ENCODE data around the gene COL26A1.

COL26A1 gene

DNA sequence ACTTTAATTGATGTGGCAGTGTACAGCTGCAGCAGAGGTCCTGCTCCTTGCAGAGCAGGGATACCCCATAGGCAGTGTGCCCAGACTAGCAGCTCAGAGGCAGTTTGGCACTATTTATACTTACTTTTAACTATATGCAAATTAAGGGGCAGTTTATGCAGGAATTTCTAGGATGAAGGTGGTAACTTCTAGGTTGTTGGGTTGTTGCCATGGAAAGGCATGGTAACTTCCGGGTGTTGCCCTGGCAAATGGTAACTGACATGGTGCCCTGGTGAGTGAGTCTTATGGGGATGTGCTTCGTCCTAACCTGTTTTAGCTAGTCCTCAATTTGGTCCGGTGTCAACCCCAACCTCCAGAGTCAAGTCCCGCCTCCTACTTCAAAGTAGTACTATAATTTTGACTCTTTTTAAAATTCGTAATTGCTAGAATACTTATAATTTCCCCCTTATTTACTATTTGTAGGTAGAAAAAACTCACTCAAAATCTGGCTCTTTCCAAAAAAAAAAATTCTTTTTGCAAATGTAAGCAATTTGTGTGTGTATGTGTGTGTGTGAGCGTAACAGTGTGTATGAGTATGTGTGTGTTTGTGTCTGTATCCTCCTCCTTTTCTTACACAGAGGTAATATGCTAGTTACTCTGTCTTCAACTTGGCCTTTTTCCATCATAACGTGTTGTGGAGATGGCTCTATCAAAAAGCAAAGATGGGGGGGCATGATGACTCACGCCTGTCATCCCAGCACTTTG lies 5.9 kb downstream of the COL26A1 start:
- Histone ChIP-seq H3K4ac (ENCODE audit: low read length) (no peak overlapping the region), H3K79me1 (ENCODE audit: low read depth, low read length) (peaks cover 14% of the 10 kb centered on the region), H2AK5ac (ENCODE audit: low read depth, low read length) (no peak overlapping the region), H3K9ac (ENCODE audit: low read depth, low read length, poor library complexity) (no peak overlapping the region), H3K9me3 (replicated peaks in 1 of 2; ENCODE audit: control insufficient read depth in 2 of 2, insufficient read depth in 1 of 2, low read depth in 1 of 2, low read length in 2 of 2) (peaks cover 4 to 16% of the 10 kb centered on the region in 2 donors), H3K4me1 (ENCODE audit: control insufficient read depth in 2 of 2, insufficient read depth in 1 of 2, low read depth in 1 of 2, low read length in 2 of 2) (no peaks in the 10 kb centered on the region), H3K4me3 (ENCODE audit: low read length in 2 of 2) (no peak overlapping the region), H3K23ac (ENCODE audit: low read depth, low read length, poor library complexity) (no peak overlapping the region), H3K14ac (ENCODE audit: low read length) (no peak overlapping the region), H3K27me3 (ENCODE audit: control insufficient read depth in 3 of 3, insufficient read depth in 3 of 3, low read depth in 1 of 3, low read length in 3 of 3) (no peaks in the 10 kb centered on the region), H2BK5ac (ENCODE audit: low read length) (no peak overlapping the region), H3K27ac (replicated peaks; ENCODE audit: low read length) (no peak overlapping the region), H4K8ac (ENCODE audit: low read depth, low read length) (no peak overlapping the region), H2AFZ (ENCODE audit: low read length) (no peak overlapping the region), H3K36me3 (replicated peaks in 1 of 2; ENCODE audit: control insufficient read depth in 2 of 2, insufficient read depth in 2 of 2, low read length in 2 of 2) (peaks cover 4 to 11% of the 10 kb centered on the region in 2 donors), H2BK120ac (ENCODE audit: low read depth, low read length) (no peak overlapping the region), H3K18ac (ENCODE audit: low read length) (no peak overlapping the region), H4K91ac (ENCODE audit: low read depth, low read length, poor library complexity) (no peak overlapping the region), H2BK12ac (ENCODE audit: low read length) (no peak overlapping the region), H3K4me2 (ENCODE audit: insufficient read depth, low read length, poor library complexity, severe bottlenecking) (no peak overlapping the region), H2BK15ac (ENCODE audit: low read length) (no peak overlapping the region)
- no peak for DNase-seq (ENCODE audit: low spot score)
- WGBS, 2 donors (ENCODE audit: extremely low coverage in 2 of 2, insufficient read length in 2 of 2, insufficient replicate concordance in 1 of 2): no CpG with 5 or more reads among the region's 8 CpGs

DNA sequence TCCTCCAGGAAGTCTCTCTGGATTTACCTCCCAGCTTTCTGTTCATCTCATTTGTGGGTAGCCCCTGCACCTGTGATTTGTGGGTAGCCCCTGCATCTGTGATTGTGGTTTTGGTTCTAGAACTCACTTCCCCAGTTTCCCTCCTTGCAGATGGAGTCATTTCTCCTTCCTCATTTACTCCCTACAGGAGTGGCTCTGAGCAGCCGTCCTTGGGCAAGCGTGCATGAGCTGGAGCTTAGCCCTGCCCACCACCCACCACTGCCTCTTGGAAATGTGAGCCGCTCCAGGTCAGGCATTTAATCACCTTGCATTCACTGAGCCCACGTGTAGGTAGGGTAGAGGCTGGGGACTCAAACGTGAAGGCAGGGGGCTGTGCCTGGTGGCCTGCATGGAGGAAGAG lies 8.2 kb downstream of the COL26A1 start:
- peaks cover 10% of the 10 kb centered on the region for H3K79me1 ChIP-seq (ENCODE audit: low read depth, low read length)
- no peak overlapping the region for H3K27ac ChIP-seq (replicated peaks; ENCODE audit: low read length)
- H3K27me3 ChIP-seq (ENCODE audit: control insufficient read depth in 3 of 3, insufficient read depth in 3 of 3, low read depth in 1 of 3, low read length in 3 of 3): no peaks in the 10 kb centered on the region
- WGBS, 2 donors (ENCODE audit: extremely low coverage in 2 of 2, insufficient read length in 2 of 2, insufficient replicate concordance in 1 of 2): no CpG with 5 or more reads among the region's 5 CpGs
- no peak for DNase-seq (ENCODE audit: low spot score)
- no peak overlapping the region for H3K4me2 ChIP-seq (ENCODE audit: insufficient read depth, low read length, poor library complexity, severe bottlenecking)
- H3K4me3 ChIP-seq (ENCODE audit: low read length in 2 of 2): no peak overlapping the region
- no peak overlapping the region for H2AK5ac ChIP-seq (ENCODE audit: low read depth, low read length)
- peak overlapping the region; percentile 44 for H3K9ac ChIP-seq (ENCODE audit: low read depth, low read length, poor library complexity)
- no peak overlapping the region for H4K8ac ChIP-seq (ENCODE audit: low read depth, low read length)
- no peak overlapping the region for H2BK15ac ChIP-seq (ENCODE audit: low read length)
- no peak overlapping the region for H2BK5ac ChIP-seq (ENCODE audit: low read length)
- H2BK12ac ChIP-seq (ENCODE audit: low read length): peak overlapping the region; percentile 84
- H3K9me3 ChIP-seq (replicated peaks in 1 of 2; ENCODE audit: control insufficient read depth in 2 of 2, insufficient read depth in 1 of 2, low read depth in 1 of 2, low read length in 2 of 2): peaks cover 4 to 16% of the 10 kb centered on the region in 2 donors
- no peak overlapping the region for H3K14ac ChIP-seq (ENCODE audit: low read length)
- no peak overlapping the region for H2BK120ac ChIP-seq (ENCODE audit: low read depth, low read length)
- peak overlapping the region; percentile 28 for H3K18ac ChIP-seq (ENCODE audit: low read length)
- no peak overlapping the region for H3K23ac ChIP-seq (ENCODE audit: low read depth, low read length, poor library complexity)
- H3K4me1 ChIP-seq (ENCODE audit: control insufficient read depth in 2 of 2, insufficient read depth in 1 of 2, low read depth in 1 of 2, low read length in 2 of 2): no peaks in the 10 kb centered on the region
- H3K4ac ChIP-seq (ENCODE audit: low read length): no peak overlapping the region
- no peak overlapping the region for H4K91ac ChIP-seq (ENCODE audit: low read depth, low read length, poor library complexity)
- peaks cover 4 to 12% of the 10 kb centered on the region in 2 donors for H3K36me3 ChIP-seq (replicated peaks in 1 of 2; ENCODE audit: control insufficient read depth in 2 of 2, insufficient read depth in 2 of 2, low read length in 2 of 2)
- no peak overlapping the region for H2AFZ ChIP-seq (ENCODE audit: low read length)

- H3K4me1 ChIP-seq (ENCODE audit: control insufficient read depth in 2 of 2, insufficient read depth in 1 of 2, low read depth in 1 of 2, low read length in 2 of 2): peaks cover 4 to 5% of the 10 kb centered on the region in 2 donors
- H3K4me2 ChIP-seq (ENCODE audit: insufficient read depth, low read length, poor library complexity, severe bottlenecking): no peak overlapping the region
- no peak overlapping the region for H3K4ac ChIP-seq (ENCODE audit: low read length)
- H3K27me3 ChIP-seq (ENCODE audit: control insufficient read depth in 3 of 3, insufficient read depth in 3 of 3, low read depth in 1 of 3, low read length in 3 of 3): no peaks in the 10 kb centered on the region
- peaks cover 4 to 25% of the 10 kb centered on the region in 2 donors for H3K36me3 ChIP-seq (replicated peaks in 1 of 2; ENCODE audit: control insufficient read depth in 2 of 2, insufficient read depth in 2 of 2, low read length in 2 of 2)
- H3K9ac ChIP-seq (ENCODE audit: low read depth, low read length, poor library complexity): no peak overlapping the region
- H3K14ac ChIP-seq (ENCODE audit: low read length): no peak overlapping the region
- H2BK15ac ChIP-seq (ENCODE audit: low read length): no peak overlapping the region
- no peak overlapping the region for H4K91ac ChIP-seq (ENCODE audit: low read depth, low read length, poor library complexity)
- H2AFZ ChIP-seq (ENCODE audit: low read length): no peak overlapping the region
- H3K79me1 ChIP-seq (ENCODE audit: low read depth, low read length): peaks cover 7% of the 10 kb centered on the region
- H2AK5ac ChIP-seq (ENCODE audit: low read depth, low read length): no peak overlapping the region
- no peak overlapping the region for H3K23ac ChIP-seq (ENCODE audit: low read depth, low read length, poor library complexity)
- H3K4me3 ChIP-seq (ENCODE audit: low read length in 2 of 2): no peak overlapping the region
- no CpG with 5 or more reads among the region's 19 CpGs for WGBS, 2 donors (ENCODE audit: extremely low coverage in 2 of 2, insufficient read length in 2 of 2, insufficient replicate concordance in 1 of 2)
- DNase-seq (ENCODE audit: low spot score): no peak
- H2BK120ac ChIP-seq (ENCODE audit: low read depth, low read length): no peak overlapping the region
- H2BK5ac ChIP-seq (ENCODE audit: low read length): no peak overlapping the region
- no peak overlapping the region for H3K27ac ChIP-seq (replicated peaks; ENCODE audit: low read length)
- no peak overlapping the region for H3K18ac ChIP-seq (ENCODE audit: low read length)
- H3K9me3 ChIP-seq (replicated peaks in 1 of 2; ENCODE audit: control insufficient read depth in 2 of 2, insufficient read depth in 1 of 2, low read depth in 1 of 2, low read length in 2 of 2): peaks cover 0 to 4% of the 10 kb centered on the region in 2 donors
- H4K8ac ChIP-seq (ENCODE audit: low read depth, low read length): no peak overlapping the region
- no peak overlapping the region for H2BK12ac ChIP-seq (ENCODE audit: low read length)
These were observed 11.3 kb downstream of the COL26A1 start for GRCh38 chr7:101373812-101374614.

- Histone ChIP-seq H3K4me2 (ENCODE audit: insufficient read depth, low read length, poor library complexity, severe bottlenecking) (no peak overlapping the region), H4K8ac (ENCODE audit: low read depth, low read length) (no peak overlapping the region), H3K36me3 (replicated peaks in 1 of 2; ENCODE audit: control insufficient read depth in 2 of 2, insufficient read depth in 2 of 2, low read length in 2 of 2) (peaks cover 6 to 31% of the 10 kb centered on the region in 2 donors), H3K9ac (ENCODE audit: low read depth, low read length, poor library complexity) (no peak overlapping the region), H3K18ac (ENCODE audit: low read length) (no peak overlapping the region), H2BK12ac (ENCODE audit: low read length) (no peak overlapping the region), H2AK5ac (ENCODE audit: low read depth, low read length) (no peak overlapping the region), H2BK120ac (ENCODE audit: low read depth, low read length) (no peak overlapping the region), H3K14ac (ENCODE audit: low read length) (no peak overlapping the region), H3K23ac (ENCODE audit: low read depth, low read length, poor library complexity) (no peak overlapping the region), H3K9me3 (replicated peaks in 1 of 2; ENCODE audit: control insufficient read depth in 2 of 2, insufficient read depth in 1 of 2, low read depth in 1 of 2, low read length in 2 of 2) (peaks cover 0 to 4% of the 10 kb centered on the region in 2 donors), H2AFZ (ENCODE audit: low read length) (no peak overlapping the region), H3K4ac (ENCODE audit: low read length) (no peak overlapping the region), H3K27me3 (ENCODE audit: control insufficient read depth in 3 of 3, insufficient read depth in 3 of 3, low read depth in 1 of 3, low read length in 3 of 3) (no peaks in the 10 kb centered on the region), H4K91ac (ENCODE audit: low read depth, low read length, poor library complexity) (no peak overlapping the region), H3K27ac (replicated peaks; ENCODE audit: low read length) (no peak overlapping the region), H2BK15ac (ENCODE audit: low read length) (no peak overlapping the region), H3K79me1 (ENCODE audit: low read depth, low read length) (peaks cover 7% of the 10 kb centered on the region), H3K4me1 (ENCODE audit: control insufficient read depth in 2 of 2, insufficient read depth in 1 of 2, low read depth in 1 of 2, low read length in 2 of 2) (peaks cover 4 to 9% of the 10 kb centered on the region in 2 donors), H2BK5ac (ENCODE audit: low read length) (no peak overlapping the region), H3K4me3 (ENCODE audit: low read length in 2 of 2) (no peak overlapping the region)
- no peak for DNase-seq (ENCODE audit: low spot score)
- WGBS, 2 donors (ENCODE audit: extremely low coverage in 2 of 2, insufficient read length in 2 of 2, insufficient replicate concordance in 1 of 2): no CpG with 5 or more reads among the region's 3 CpGs
These were observed 12.3 kb downstream of the COL26A1 start for GRCh38 chr7:101374990-101375389.

All from neuronal stem cell (in vitro differentiated cells).